ENCODE measurements around the gene ITPR1. TPM values are rescaled to one million over a fixed set of nuclear protein-coding genes. Genes with fewer than 3 reads are reported as not detected.

ITPR1 gene
- polyA plus RNA-seq, 1 of the 3 experiments (the other 2 are of a cell fraction) = 5.9 TPM

GRCh38 chr3:4678320-4678719 lies 185.2 kb downstream of the ITPR1 start (continued):
- TF ChIP-seq POLR2AphosphoS5 (IDR thresholded peaks at IDR 0.05; ENCODE audit: low read depth, low read length) = no peak
- no peak for TF ChIP-seq YY1 (IDR thresholded peaks at IDR 0.05; ENCODE audit: low read depth)
- no peak for TF ChIP-seq EZH2phosphoT487 (IDR thresholded peaks at IDR 0.05; ENCODE audit: borderline replicate concordance, low read depth)
- no peak for TF ChIP-seq JUND (IDR thresholded peaks at IDR 0.05)
- TF ChIP-seq GABPA (IDR thresholded peaks at IDR 0.05; ENCODE audit: low read depth) = no peak

GRCh38 chr3:4680227-4680691 lies 187.1 kb downstream of the ITPR1 start:
- Histone ChIP-seq H3K27me3 (ENCODE audit: insufficient read depth) (no peaks in the 10 kb centered on the region), H3K4me3 (ENCODE audit: low read depth in 2 of 2, low read length in 1 of 2) (no peak overlapping the region), H3K36me3 (replicated peaks in 1 of 2; ENCODE audit: control insufficient read depth in 1 of 2, insufficient read depth in 2 of 2, low read length in 1 of 2) (peaks cover 0 to 18% of the 10 kb centered on the region in 2 experiments), H3F3A (replicated peaks; ENCODE audit: insufficient read depth) (peaks cover 4% of the 10 kb centered on the region), H3K9me3 (no peaks in the 10 kb centered on the region), H3K27ac (ENCODE audit: low read depth in 2 of 2, low read length in 1 of 2) (no peak overlapping the region; a peak in 1 of 4 replicates), H4K20me1 (ENCODE audit: insufficient read depth) (no peaks in the 10 kb centered on the region), H3K9ac (no peak overlapping the region), H3K4me1 (ENCODE audit: control insufficient read depth in 1 of 2, insufficient read depth in 2 of 2, low read depth in 1 of 2, low read length in 1 of 2) (peaks cover 0 to 7% of the 10 kb centered on the region in 2 experiments; a peak in 1 of 4 replicates), H3K4me2 (no peak overlapping the region), H3K9me2 (no peaks in the 10 kb centered on the region), H2AFZ (ENCODE audit: low read depth) (no peak overlapping the region), H3K79me2 (ENCODE audit: insufficient read depth) (no peaks in the 10 kb centered on the region)
- POLR2A ChIA-PET = no interaction called here
- DNase-seq = no peak
- CTCF ChIA-PET = interaction anchor here (2.1 to 3.0 kb wide), 3 partner anchors 10 to 378 kb away, joined by 7 to 10 read pairs (median 7); no protein-coding TSS in a partner anchor
- WGBS (ENCODE audit: low lambda C conversion rate) = 75% methylated on average over 3 of the region's 3 CpGs
- no peak for TF ChIP-seq GABPA (IDR thresholded peaks at IDR 0.05; ENCODE audit: low read depth)
- no peak for TF ChIP-seq CTCF (IDR thresholded peaks at IDR 0.05)
- TF ChIP-seq TCF12 (IDR thresholded peaks at IDR 0.05) = peak; percentile 25; the same call in 1 of the 2 replicates
- TF ChIP-seq NFIC (IDR thresholded peaks at IDR 0.05; ENCODE audit: borderline replicate concordance) = peak; percentile 32; the same call in 1 of the 2 replicates
- no peak for TF ChIP-seq RCOR1 (IDR thresholded peaks at IDR 0.05; ENCODE audit: low read length)

GRCh38 chr3:4680871-4681300 lies 187.7 kb downstream of the ITPR1 start:
- DNase-seq = no peak
- Histone ChIP-seq H3K79me2 (ENCODE audit: insufficient read depth) (no peaks in the 10 kb centered on the region), H3K4me3 (ENCODE audit: low read depth in 2 of 2, low read length in 1 of 2) (no peak overlapping the region), H3F3A (replicated peaks; ENCODE audit: insufficient read depth) (peaks cover 4% of the 10 kb centered on the region), H3K27me3 (ENCODE audit: insufficient read depth) (no peaks in the 10 kb centered on the region), H3K9ac (no peak overlapping the region), H4K20me1 (ENCODE audit: insufficient read depth) (no peaks in the 10 kb centered on the region), H3K9me2 (no peaks in the 10 kb centered on the region), H3K4me2 (no peak overlapping the region), H3K36me3 (replicated peaks in 1 of 2; ENCODE audit: control insufficient read depth in 1 of 2, insufficient read depth in 2 of 2, low read length in 1 of 2) (peaks cover 0 to 24% of the 10 kb centered on the region in 2 experiments), H3K4me1 (ENCODE audit: control insufficient read depth in 1 of 2, insufficient read depth in 2 of 2, low read depth in 1 of 2, low read length in 1 of 2) (peaks cover 0 to 7% of the 10 kb centered on the region in 2 experiments; a peak in 1 of 4 replicates), H3K27ac (ENCODE audit: low read depth in 2 of 2, low read length in 1 of 2) (no peak overlapping the region; a peak in 1 of 4 replicates), H3K9me3 (no peaks in the 10 kb centered on the region), H2AFZ (ENCODE audit: low read depth) (no peak overlapping the region; the same call in 1 of the 2 replicates)
- POLR2A ChIA-PET = no interaction called here
- 91% methylated on average over 2 of the region's 2 CpGs for WGBS (ENCODE audit: low lambda C conversion rate)
- CTCF ChIA-PET = interaction anchor here (0.8 to 3.0 kb wide), 2 partner anchors 31 to 377 kb away, joined by 3 to 10 read pairs; no protein-coding TSS in a partner anchor
- TF ChIP-seq USF1 (IDR thresholded peaks at IDR 0.05; ENCODE audit: borderline replicate concordance, low read depth) (no peak), RAD21 (IDR thresholded peaks at IDR 0.05; ENCODE audit: low read length) (no peak), CHD2 (IDR thresholded peaks at IDR 0.05; ENCODE audit: low read length, partially characterized antibody) (no peak), TEAD4 (IDR thresholded peaks at IDR 0.05; ENCODE audit: borderline replicate concordance, insufficient read depth) (peak; percentile 34; the same call in 1 of the 2 replicates), PBX3 (IDR thresholded peaks at IDR 0.05) (peak; percentile 0; the same call in 1 of the 2 replicates), FOSL2 (IDR thresholded peaks at IDR 0.05; ENCODE audit: borderline replicate concordance, low read depth) (peak; percentile 51; the same call in 1 of the 2 replicates), GABPA (IDR thresholded peaks at IDR 0.05; ENCODE audit: low read depth) (no peak), USF2 (IDR thresholded peaks at IDR 0.05; ENCODE audit: borderline replicate concordance, low read depth, low read length) (no peak), TCF12 (IDR thresholded peaks at IDR 0.05) (no peak; the same call in 1 of the 2 replicates), YY1 (IDR thresholded peaks at IDR 0.05; ENCODE audit: low read depth) (no peak)

Data from SK-N-SH (cell line).